ENCODE measurements around the gene ALOX5AP. TPM values are rescaled to one million over a fixed set of nuclear protein-coding genes. Genes with fewer than 3 reads are reported as not detected.

Gene ALOX5AP
- total RNA-seq, 1 donor from 2014 or later: not detected

DNA sequence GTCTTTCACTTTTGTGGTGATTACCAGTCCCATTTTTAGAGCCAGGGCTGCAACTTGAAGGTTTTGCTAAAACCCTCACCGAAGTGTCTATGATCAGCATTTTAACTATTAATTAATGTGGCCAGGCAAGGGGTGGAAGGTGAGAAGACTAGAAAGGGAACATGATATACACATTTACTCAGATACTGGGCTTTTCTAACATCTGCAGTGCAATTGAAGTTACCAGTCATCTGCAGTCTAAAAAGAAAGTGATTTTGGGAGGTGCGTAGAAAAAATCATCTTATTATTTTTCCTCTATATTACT is 481 bp downstream of the ALOX5AP start:
- H3K4me1 Mint-ChIP-seq: peaks cover 40% of the 10 kb centered on the region
- no peak for DNase-seq (ENCODE audit: low read depth, low spot score)
- TF ChIP-seq, protein P1, sequence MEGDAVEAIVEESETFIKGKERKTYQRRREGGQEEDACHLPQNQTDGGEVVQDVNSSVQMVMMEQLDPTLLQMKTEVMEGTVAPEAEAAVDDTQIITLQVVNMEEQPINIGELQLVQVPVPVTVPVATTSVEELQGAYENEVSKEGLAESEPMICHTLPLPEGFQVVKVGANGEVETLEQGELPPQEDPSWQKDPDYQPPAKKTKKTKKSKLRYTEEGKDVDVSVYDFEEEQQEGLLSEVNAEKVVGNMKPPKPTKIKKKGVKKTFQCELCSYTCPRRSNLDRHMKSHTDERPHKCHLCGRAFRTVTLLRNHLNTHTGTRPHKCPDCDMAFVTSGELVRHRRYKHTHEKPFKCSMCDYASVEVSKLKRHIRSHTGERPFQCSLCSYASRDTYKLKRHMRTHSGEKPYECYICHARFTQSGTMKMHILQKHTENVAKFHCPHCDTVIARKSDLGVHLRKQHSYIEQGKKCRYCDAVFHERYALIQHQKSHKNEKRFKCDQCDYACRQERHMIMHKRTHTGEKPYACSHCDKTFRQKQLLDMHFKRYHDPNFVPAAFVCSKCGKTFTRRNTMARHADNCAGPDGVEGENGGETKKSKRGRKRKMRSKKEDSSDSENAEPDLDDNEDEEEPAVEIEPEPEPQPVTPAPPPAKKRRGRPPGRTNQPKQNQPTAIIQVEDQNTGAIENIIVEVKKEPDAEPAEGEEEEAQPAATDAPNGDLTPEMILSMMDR (conservative IDR thresholded peaks at IDR 0.05): no peak
- H3K27ac Mint-ChIP-seq (ENCODE audit: unreplicated experiment): no peak overlapping the region
- peaks cover 2% of the 10 kb centered on the region for H3K27me3 Mint-ChIP-seq (ENCODE audit: low read depth)
- no peaks in the 10 kb centered on the region for H3K9me3 Mint-ChIP-seq
- no peaks in the 10 kb centered on the region for H3K36me3 Mint-ChIP-seq (ENCODE audit: low read depth)
- no peak overlapping the region for H3K4me3 Mint-ChIP-seq

DNA sequence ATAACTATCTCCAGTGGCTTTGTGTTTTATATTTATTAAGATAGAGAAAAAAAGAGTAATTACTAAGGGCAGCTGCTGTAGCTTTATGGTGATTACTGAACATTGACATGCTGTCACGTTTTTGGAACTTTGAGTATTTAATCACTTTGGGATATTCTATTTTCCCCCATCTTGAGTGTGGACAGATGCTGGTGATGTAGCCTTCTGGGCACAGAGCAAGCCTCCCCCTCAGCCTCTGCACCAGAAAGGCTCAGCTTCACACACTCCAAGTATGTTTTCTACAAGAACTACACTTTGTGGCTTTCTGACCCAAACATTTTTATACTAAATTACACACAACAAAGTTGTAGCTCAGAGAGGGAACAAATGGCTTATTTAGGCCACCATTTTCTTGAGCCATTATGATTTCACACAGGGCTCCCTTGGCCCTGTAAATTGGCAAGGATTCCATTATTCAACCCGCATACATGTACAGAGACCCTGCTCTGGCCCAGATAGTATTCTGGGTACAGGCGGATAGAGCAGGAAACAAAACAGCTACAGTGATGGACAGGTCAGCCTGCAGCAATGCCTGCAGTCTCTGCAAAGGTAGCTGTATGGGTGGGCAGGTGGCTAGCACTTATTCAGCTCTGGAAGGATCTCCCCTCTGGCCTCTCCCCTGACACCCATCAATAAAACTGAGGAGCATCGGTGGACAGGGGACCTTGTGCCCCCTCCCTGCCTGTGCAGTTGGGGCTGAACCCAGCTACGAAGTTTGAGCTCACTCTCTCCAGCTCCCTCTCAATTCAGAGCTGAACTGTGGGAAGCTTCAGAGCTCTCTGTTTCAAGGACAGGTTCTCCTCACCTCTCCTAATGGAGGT is 1.3 kb downstream of the ALOX5AP start:
- Mint-ChIP-seq H3K27ac (ENCODE audit: unreplicated experiment) (no peak overlapping the region), H3K36me3 (ENCODE audit: low read depth) (no peaks in the 10 kb centered on the region), H3K4me3 (no peak overlapping the region), H3K27me3 (ENCODE audit: low read depth) (peaks cover 2% of the 10 kb centered on the region), H3K9me3 (no peaks in the 10 kb centered on the region), H3K4me1 (peaks cover 35% of the 10 kb centered on the region)
- TF ChIP-seq, protein P1 (conservative IDR thresholded peaks at IDR 0.05): no peak
- DNase-seq (ENCODE audit: low read depth, low spot score): no peak

DNA sequence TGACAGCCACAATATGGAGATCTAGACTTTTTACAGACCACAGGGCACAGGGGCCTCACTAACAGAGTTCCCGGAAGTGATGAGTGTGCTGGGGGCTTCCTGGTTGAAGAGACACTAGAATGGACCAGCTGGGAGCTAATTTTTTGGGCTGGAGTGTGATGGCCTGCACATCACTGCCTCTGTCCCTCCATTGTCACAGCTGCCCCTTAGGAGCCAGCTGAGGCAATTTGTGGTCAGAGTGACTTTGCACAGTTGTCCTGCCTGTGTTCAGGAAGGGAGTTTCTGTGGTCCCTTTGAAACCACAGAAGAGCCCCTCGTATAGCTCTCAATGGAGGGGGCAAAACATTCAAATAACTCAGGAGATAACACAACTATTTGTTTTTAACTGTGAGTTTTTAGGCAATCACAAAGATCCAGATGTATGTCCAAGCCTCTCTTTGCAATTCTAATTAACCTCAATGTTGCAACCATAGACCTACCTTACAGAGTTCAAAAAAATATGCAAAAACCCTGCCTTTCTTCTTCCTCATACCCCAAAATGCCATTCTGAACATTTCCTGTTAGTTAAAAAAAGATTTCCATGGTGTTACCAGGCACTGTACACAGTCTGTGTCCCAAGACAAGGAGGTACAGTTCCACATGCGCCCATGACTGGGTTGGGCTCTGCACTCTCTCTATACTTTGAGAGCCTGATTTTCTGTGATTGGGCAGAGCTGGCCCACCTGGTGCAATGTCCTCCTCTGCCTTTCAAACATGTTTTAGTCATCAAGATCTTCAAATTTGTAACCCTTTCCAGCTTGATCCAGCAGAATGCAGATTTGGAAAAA is 2.4 kb downstream of the ALOX5AP start:
- Mint-ChIP-seq H3K27me3 (ENCODE audit: low read depth) (peaks cover 2% of the 10 kb centered on the region), H3K4me1 (peaks cover 30% of the 10 kb centered on the region), H3K4me3 (no peak overlapping the region), H3K9me3 (no peaks in the 10 kb centered on the region), H3K27ac (ENCODE audit: unreplicated experiment) (peak overlapping the region; percentile 20), H3K36me3 (ENCODE audit: low read depth) (no peaks in the 10 kb centered on the region)
- TF ChIP-seq, protein P1 (conservative IDR thresholded peaks at IDR 0.05): no peak
- DNase-seq (ENCODE audit: low read depth, low spot score): no peak

DNA sequence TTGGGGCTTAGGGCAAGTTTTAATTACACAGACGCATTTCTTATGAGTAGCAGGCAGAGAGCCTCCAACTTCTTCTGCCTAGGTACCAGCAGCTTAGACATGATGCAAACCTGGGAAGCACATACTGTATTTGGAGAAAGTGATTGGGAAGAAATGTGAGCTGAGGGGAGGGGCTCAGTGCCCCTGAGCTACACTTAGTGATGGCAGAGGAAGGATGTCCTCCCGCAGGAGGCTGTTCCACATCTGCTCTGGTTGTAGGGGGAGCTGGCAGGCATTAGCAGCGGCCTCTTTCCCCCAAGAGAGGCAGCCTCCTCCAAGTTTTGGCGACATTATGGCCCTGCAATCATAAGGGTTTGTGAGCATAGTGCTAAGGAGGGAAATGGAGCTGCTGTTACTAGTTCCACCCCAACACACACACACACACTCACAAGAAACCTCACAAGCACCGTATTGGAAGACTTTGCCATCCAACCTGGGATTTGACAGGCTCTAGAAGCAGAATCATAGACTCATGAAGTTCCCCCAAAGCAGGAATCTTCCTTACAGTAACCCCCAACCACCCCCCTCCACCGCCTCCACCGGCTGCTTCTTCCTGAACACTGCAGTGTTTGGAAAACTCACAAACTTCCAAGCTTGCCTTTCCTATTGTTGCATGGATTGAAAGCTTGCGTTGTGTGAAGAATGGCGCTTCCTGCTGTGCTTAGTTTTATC is 3.3 kb downstream of the ALOX5AP start:
- no peaks in the 10 kb centered on the region for H3K36me3 Mint-ChIP-seq (ENCODE audit: low read depth)
- H3K27me3 Mint-ChIP-seq (ENCODE audit: low read depth): peaks cover 2% of the 10 kb centered on the region
- TF ChIP-seq, protein P1 (conservative IDR thresholded peaks at IDR 0.05): no peak
- peaks cover 39% of the 10 kb centered on the region for H3K4me1 Mint-ChIP-seq
- H3K4me3 Mint-ChIP-seq: no peak overlapping the region
- H3K9me3 Mint-ChIP-seq: no peaks in the 10 kb centered on the region
- no peak for DNase-seq (ENCODE audit: low read depth, low spot score)
- H3K27ac Mint-ChIP-seq (ENCODE audit: unreplicated experiment): no peak overlapping the region

DNA sequence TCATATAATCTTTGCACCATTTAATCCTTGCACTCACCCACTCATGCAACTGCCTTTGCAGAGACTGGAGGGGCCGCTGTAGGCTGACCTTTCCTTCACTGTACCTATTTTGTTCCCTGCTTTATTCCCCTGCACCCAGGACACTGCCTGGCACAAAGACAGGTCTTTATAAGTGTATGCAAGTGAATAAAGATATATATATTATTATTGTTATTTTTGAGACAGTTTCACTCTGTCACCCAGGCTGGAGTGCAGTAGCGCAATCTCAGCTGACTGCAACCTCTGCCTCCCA is 3.8 kb downstream of the ALOX5AP start:
- TF ChIP-seq, protein P1 (conservative IDR thresholded peaks at IDR 0.05): no peak
- no peak for DNase-seq (ENCODE audit: low read depth, low spot score)
- H3K4me3 Mint-ChIP-seq: no peak overlapping the region
- no peaks in the 10 kb centered on the region for H3K9me3 Mint-ChIP-seq
- peaks cover 39% of the 10 kb centered on the region for H3K4me1 Mint-ChIP-seq
- no peaks in the 10 kb centered on the region for H3K36me3 Mint-ChIP-seq (ENCODE audit: low read depth)
- H3K27me3 Mint-ChIP-seq (ENCODE audit: low read depth): peaks cover 2% of the 10 kb centered on the region
- H3K27ac Mint-ChIP-seq (ENCODE audit: unreplicated experiment): no peak overlapping the region

Measured in neural crest cell (in vitro differentiated cells).